Measurements from ENCODE around the gene RNF141.

DNA sequence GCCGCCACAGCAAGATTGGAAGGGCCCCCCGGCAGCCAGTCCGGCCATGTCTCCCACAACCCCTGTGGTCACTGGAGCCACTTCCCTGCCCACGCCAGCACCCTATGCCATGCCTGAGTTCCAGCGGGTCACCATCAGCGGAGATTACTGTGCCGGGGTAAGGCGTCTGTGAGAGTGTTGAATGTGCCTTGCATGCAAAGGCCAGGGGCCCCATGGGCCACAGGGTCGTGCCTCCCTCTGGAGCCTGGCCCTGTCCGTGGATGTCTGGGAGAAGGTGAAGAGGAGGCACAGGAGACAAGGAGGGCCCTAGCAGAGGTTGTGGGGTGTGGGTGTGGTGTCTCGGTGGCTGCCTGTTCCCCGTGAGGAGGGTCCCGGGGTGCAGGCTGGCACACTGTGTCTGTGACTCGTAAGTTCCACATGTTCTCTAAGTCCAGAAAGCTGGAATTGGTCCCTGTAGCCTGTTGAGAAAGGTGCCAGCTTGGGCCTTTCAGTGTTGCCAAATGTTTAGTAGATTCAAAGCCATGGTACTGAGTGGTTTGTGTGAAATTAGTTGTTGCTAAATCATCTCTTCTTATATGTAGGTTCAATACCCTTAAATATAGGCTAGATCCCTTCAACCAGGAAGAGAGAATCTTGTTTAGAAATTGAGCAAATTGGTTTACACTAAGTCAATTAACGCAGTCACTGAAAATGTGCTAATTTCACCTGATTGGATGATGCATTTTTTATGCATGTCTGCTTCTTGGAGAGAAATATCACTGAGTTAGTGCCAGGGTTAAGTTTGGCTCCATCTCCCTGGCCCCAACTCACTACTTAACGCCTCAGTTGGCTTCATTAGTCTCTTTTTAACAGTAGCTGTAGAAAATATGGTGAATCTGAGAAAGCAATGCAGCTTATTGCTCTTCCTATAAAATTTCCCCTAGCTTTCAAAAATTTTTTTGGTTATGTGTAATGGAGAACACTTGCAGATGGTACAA is 62.1 kb downstream of the RNF141 start:
- TF ChIP-seq, protein P1, sequence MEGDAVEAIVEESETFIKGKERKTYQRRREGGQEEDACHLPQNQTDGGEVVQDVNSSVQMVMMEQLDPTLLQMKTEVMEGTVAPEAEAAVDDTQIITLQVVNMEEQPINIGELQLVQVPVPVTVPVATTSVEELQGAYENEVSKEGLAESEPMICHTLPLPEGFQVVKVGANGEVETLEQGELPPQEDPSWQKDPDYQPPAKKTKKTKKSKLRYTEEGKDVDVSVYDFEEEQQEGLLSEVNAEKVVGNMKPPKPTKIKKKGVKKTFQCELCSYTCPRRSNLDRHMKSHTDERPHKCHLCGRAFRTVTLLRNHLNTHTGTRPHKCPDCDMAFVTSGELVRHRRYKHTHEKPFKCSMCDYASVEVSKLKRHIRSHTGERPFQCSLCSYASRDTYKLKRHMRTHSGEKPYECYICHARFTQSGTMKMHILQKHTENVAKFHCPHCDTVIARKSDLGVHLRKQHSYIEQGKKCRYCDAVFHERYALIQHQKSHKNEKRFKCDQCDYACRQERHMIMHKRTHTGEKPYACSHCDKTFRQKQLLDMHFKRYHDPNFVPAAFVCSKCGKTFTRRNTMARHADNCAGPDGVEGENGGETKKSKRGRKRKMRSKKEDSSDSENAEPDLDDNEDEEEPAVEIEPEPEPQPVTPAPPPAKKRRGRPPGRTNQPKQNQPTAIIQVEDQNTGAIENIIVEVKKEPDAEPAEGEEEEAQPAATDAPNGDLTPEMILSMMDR (IDR thresholded peaks at IDR 0.05; ENCODE audit: low read length): no peak
- TF ChIP-seq EZH2phosphoT487 (IDR thresholded peaks at IDR 0.05; ENCODE audit: low read length): no peak

Data from MM.1S (cell line).